ENCODE measurements around the gene PPTC7.

The PPTC7 gene

GRCh38 chr12:110514363-110514762, 68.8 kb downstream of the PPTC7 start:
- Histone ChIP-seq H3K4me1 (ENCODE audit: insufficient read depth, low read length) (no peaks in the 10 kb centered on the region), H3K36me3 (ENCODE audit: insufficient read depth, low read length) (no peaks in the 10 kb centered on the region), H3K9ac (ENCODE audit: low read depth, low read length) (no peak overlapping the region), H3K9me3 (ENCODE audit: control insufficient read depth, insufficient read depth, low read length) (no peaks in the 10 kb centered on the region)

- Histone ChIP-seq H3K9ac (ENCODE audit: low read depth, low read length) (no peak overlapping the region), H3K4me1 (ENCODE audit: insufficient read depth, low read length) (no peaks in the 10 kb centered on the region), H3K9me3 (ENCODE audit: control insufficient read depth, insufficient read depth, low read length) (no peaks in the 10 kb centered on the region), H3K36me3 (ENCODE audit: insufficient read depth, low read length) (no peaks in the 10 kb centered on the region)
Measured at GRCh38 chr12:110513842-110514241, 69.3 kb downstream of the PPTC7 start.

GRCh38 chr12:110508071-110508586, 75.0 kb downstream of the PPTC7 start:
- H3K9ac ChIP-seq (ENCODE audit: low read depth, low read length), result no peak overlapping the region
- H3K4me1 ChIP-seq (ENCODE audit: insufficient read depth, low read length), result no peaks in the 10 kb centered on the region
- no peaks in the 10 kb centered on the region for H3K36me3 ChIP-seq (ENCODE audit: insufficient read depth, low read length)
- no peaks in the 10 kb centered on the region for H3K9me3 ChIP-seq (ENCODE audit: control insufficient read depth, insufficient read depth, low read length)

- H3K9me3 ChIP-seq (ENCODE audit: control insufficient read depth, insufficient read depth, low read length), result peaks cover 3% of the 10 kb centered on the region; the same call in 1 of the 2 replicates
- H3K36me3 ChIP-seq (ENCODE audit: insufficient read depth, low read length), result no peaks in the 10 kb centered on the region
- no peaks in the 10 kb centered on the region; the same call in 1 of the 2 replicates for H3K4me1 ChIP-seq (ENCODE audit: insufficient read depth, low read length)
- H3K9ac ChIP-seq (ENCODE audit: low read depth, low read length), result no peak overlapping the region
Measured at GRCh38 chr12:110505332-110505731, 77.8 kb downstream of the PPTC7 start.

GRCh38 chr12:110503432-110503831, 79.7 kb downstream of the PPTC7 start:
- H3K9me3 ChIP-seq (ENCODE audit: control insufficient read depth, insufficient read depth, low read length), result peaks cover 3% of the 10 kb centered on the region; the same call in 1 of the 2 replicates
- no peak overlapping the region for H3K9ac ChIP-seq (ENCODE audit: low read depth, low read length)
- no peaks in the 10 kb centered on the region; the same call in 1 of the 2 replicates for H3K4me1 ChIP-seq (ENCODE audit: insufficient read depth, low read length)
- no peaks in the 10 kb centered on the region for H3K36me3 ChIP-seq (ENCODE audit: insufficient read depth, low read length)

- no peaks in the 10 kb centered on the region for H3K36me3 ChIP-seq (ENCODE audit: insufficient read depth, low read length)
- H3K9me3 ChIP-seq (ENCODE audit: control insufficient read depth, insufficient read depth, low read length), result peaks cover 3% of the 10 kb centered on the region; the same call in 1 of the 2 replicates
- H3K4me1 ChIP-seq (ENCODE audit: insufficient read depth, low read length), result no peaks in the 10 kb centered on the region; the same call in 1 of the 2 replicates
- peak within 1 kb of the TSS; percentile 77 for H3K9ac ChIP-seq (ENCODE audit: low read depth, low read length)
Measured at GRCh38 chr12:110501752-110502738, 81.1 kb downstream of the PPTC7 start, which contains the start of the genes RAD9B and VPS29. RAD9B (plus strand) TSS chr12:110502331; CDS start chr12:110502338, 7 bp downstream. VPS29 (minus strand) TSS chr12:110502111; CDS start chr12:110502051, 60 bp downstream.

- peak overlapping the region; percentile 77 for H3K9ac ChIP-seq (ENCODE audit: low read depth, low read length)
- peaks cover 3% of the 10 kb centered on the region; the same call in 1 of the 2 replicates for H3K9me3 ChIP-seq (ENCODE audit: control insufficient read depth, insufficient read depth, low read length)
- H3K4me1 ChIP-seq (ENCODE audit: insufficient read depth, low read length), result no peaks in the 10 kb centered on the region; the same call in 1 of the 2 replicates
- no peaks in the 10 kb centered on the region for H3K36me3 ChIP-seq (ENCODE audit: insufficient read depth, low read length)
Measured at GRCh38 chr12:110501399-110501751, 81.7 kb downstream of the PPTC7 start.

- H3K36me3 ChIP-seq (ENCODE audit: insufficient read depth, low read length), result peaks cover 5% of the 10 kb centered on the region; the same call in 1 of the 2 replicates
- no peaks in the 10 kb centered on the region; the same call in 1 of the 2 replicates for H3K4me1 ChIP-seq (ENCODE audit: insufficient read depth, low read length)
- no peak overlapping the region for H3K9ac ChIP-seq (ENCODE audit: low read depth, low read length)
- peaks cover 3% of the 10 kb centered on the region; the same call in 1 of the 2 replicates for H3K9me3 ChIP-seq (ENCODE audit: control insufficient read depth, insufficient read depth, low read length)
Measured at GRCh38 chr12:110498984-110499706, 84.0 kb downstream of the PPTC7 start.

Measured in ES-I3 (cell line).